HG03097 (cell line): ENCODE data around the gene TBCK.

Experiments used
- ATAC-seq: cut with Tn5 transposase; IDR thresholded peaks from one replicate; pipeline ENCODE4 v1.9.1; 2021; ENCODE audit not compliant: unreplicated experiment, low FRiP score

The TBCK gene

DNA sequence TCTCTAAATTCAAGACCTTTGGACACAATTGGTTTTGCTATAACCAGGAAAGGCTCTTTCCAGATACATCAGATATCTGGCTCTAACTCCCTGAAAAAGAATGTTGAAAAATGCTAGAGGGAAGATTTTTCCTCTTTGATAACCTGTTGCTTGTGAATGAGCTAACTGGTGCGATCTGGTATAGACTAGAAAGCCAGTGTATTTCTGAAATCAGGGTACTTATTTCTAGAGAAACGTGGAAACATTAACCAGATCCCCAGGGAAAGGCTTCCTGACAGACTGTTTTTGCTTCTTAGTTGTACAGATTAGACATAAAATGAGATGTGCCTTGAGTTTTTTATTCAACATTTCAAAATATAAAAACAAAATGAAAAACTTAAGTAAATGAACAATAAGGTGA lies 313.0 kb downstream of the TBCK start:
- no peak for ATAC-seq

DNA sequence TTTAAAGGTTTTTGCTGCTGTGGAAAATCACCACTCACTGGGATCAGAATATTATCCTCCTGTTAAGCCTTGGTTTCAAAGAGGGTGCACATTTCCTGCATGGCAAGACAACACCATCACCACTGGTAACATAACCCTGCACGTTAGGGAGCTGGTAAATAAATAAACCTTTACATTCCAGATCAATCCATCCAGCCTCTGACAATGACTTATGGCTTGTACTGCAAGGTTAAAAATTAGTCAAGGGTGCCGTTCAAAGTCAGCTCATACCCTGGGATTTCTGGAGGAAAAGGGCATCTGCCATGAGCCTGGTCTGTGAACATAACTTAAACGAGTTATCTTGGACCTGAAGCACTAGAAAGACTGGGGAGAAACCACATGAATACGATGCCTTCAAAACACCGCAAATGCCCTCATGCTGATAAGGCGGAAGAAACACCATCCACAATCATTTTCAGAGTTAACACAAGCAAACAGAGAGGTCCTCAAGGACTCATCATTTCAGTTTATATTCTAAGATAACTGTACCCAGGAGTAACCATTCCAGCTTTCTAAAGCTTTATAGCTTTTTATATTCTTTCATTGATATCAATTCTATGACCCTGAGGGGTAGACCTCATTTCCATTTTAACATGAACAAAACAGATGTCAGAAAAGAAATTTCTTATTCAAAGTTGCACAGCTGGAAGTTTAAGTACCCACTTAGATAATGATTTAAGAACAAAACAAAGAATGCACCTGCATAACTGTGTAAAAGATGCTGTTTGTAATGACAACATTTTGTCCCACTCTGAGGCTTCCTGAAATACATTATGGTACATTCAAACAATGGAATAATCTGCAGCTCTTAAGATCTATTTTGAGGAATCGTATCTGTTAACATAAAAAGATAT lies 317.6 kb downstream of the TBCK start:
- no peak for ATAC-seq

DNA sequence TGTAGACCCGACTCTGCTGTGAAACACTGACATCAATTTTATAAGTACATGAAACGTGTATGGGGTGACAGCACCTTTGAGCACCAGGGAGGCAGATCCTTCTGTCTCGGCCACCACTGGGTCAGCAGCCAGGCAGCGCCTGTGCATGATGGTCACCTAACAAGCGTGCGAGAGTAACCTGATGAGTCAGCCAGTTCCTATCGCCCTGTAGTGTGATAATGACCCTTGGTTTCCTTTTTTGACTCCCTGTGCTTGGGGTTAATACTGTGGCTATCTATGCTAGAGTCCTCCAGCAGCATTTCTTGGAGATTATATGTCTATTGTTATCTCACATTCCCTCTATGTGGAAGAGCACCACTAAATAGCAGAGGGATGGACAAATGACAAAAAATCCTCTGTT lies 319.2 kb downstream of the TBCK start:
- ATAC-seq: no peak

DNA sequence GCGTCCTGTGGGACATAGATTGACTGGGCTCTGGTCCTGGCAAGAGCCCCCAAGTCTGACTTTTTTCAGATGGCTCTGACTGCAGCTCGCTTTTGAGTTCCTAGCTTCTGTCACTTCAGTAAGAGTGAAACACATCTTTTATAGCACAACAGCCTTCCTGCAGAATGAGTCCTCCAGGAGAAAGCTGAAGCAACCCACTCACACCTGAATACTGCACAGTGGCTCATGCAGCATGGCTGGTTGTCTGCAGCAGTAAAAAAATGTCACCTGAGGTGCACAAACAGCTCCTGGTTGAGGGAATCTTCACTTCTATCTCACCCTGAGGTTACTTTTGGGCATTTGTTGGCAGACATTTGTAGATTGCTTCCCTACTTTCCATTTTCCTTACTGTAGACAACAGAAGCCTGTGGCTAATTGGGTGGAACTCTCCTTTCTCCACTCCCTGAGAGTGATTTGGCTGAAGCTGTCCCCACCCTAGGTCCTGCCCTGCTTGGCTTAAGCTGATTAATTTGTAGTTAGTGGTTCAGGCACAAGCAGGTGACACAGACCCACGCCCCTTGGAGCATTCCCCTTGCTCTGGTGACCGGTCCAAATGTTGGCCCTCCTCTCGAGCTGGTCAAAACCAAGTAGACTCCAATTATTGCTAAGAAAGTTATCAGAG lies 321.0 kb downstream of the TBCK start:
- no peak for ATAC-seq

DNA sequence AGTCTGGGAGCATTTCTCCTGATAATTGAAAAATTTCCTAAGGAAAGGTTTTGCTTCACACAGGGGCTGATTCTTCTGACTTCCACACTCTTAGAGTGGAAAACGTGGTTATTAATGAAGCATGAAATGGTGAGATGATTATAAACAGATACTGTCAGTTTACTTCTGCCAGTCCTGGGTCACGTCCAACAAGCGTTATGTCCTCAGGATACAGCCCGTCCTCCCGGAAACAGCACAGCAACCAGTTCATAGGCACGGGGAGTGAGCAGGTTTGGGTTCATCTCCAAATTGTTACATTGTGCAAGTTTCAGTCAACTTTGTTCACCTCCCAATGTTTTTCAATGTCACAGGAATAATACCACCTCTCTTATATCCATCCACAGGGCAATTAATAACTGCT lies 321.9 kb downstream of the TBCK start:
- ATAC-seq: no peak

DNA sequence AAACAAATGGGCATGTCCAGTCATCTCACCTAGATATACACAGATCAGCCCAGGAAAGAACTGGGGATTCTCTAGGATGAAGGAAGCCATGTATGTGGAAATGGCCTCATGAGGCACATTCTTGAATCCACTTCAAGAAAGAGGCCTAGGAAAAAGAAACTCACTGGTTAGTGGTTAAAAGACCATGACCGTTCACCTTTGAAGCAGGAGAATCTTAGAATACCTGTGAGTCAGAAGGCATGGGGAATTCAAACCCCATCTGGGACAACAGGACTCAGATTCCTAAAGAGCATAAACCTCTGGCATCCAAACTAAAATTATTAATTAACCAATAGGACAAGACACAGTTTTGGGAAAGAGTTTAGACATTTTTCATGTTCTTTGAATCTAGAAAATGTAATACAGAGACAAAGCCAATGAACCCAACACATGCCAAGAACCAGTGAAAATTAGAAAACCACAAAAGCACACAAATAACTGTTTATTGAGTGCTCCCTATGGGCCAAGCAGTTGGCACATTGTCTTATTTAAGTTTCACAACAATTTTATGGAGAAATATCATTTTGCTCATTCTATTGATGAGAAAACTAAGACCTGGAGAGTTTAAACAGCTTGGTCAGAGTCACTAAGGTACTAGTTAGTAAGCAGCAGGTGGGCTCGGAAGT lies 323.2 kb downstream of the TBCK start:
- ATAC-seq: no peak

DNA sequence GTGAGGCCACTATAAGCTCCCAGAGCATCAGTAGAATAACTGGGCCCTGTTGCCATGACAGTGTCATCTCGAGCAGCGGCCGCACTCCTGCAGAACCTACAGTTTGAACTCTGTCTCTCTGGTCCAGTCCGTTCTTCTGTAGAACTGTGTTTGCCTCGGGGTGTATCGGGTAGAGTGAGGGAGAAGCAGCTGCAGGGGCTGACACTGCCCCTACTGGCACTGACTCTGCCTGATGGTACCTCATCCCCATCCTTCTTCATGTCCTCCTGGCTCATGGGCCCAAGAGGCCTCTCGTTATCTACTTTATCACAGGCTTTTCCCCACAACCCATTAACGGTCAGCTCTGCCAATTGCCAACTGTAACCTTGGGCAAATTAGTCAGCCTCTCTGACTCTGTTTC lies 324.3 kb downstream of the TBCK start:
- no peak for ATAC-seq
